Thoracic aorta (tissue), 2 donors: Measurements from ENCODE around the gene SAMD4A. TPM values are rescaled to one million over a fixed set of nuclear protein-coding genes. Genes with fewer than 3 reads are reported as not detected.

Source experiments
- ATAC-seq: fragments of 150-250 bp; one replicate; pipeline ENCODE4 v1.8.0; 2017; ENCODE audit warnings: low read depth; ENCODE audit not compliant: insufficient number of reproducible peaks, low FRiP score
- DNase-seq: peaks from one replicate; pipeline ENCODE4 v3.0.0-alpha.2; 2020; ENCODE audit warnings: low spot score
- H3K27ac ChIP-seq, 2 donors: fragments of 200-600 bp; sonication (generic); 1 replicate in 1 of 2; 2 replicates in 1 of 2; pipeline ENCODE4 v1.5.1; 2016; ENCODE audit warnings: mild to moderate bottlenecking in 2 of 2, moderate library complexity in 2 of 2
- H3K27me3 ChIP-seq: fragments of 200-600 bp; sonication (generic); replicated peaks from 2 replicates; pipeline ENCODE4 v1.6.0; 2016; ENCODE audit warnings: mild to moderate bottlenecking; ENCODE audit not compliant: insufficient read depth
- H3K36me3 ChIP-seq: fragments of 200-600 bp; sonication (generic); one replicate; pipeline ENCODE4 v1.5.1; 2016
- H3K4me1 ChIP-seq, 2 donors: fragments of 200-600 bp; sonication (generic); 1 replicate in 1 of 2; 2 replicates in 1 of 2; pipeline versions ENCODE4 v1.5.1 to v1.6.0; 2016; ENCODE audit warnings: low read depth in 2 of 2, mild to moderate bottlenecking in 1 of 2; ENCODE audit not compliant: control insufficient read depth in 1 of 2
- H3K4me3 ChIP-seq: fragments of 200-600 bp; sonication (generic); 2 replicates; pipeline ENCODE4 v1.5.1; 2016; ENCODE audit warnings: mild to moderate bottlenecking
- H3K9me3 ChIP-seq: fragments of 200-600 bp; sonication (generic); 2 replicates; pipeline ENCODE4 v1.5.1; 2016
- CTCF ChIP-seq: fragments of 200-600 bp; sonication (generic); IDR thresholded peaks from one replicate; pipeline ENCODE4 v1.5.1; 2019; ENCODE audit warnings: antibody characterized with exemption
- total RNA-seq, 2 donors: library from RNA; depleted of rRNA; stranded (reverse); fragments of >200 nt; gene quantifications; one replicate each; pipeline versions ENCODE4 v1.1.0 to v1.2.3, GENCODE V29; 2016

Gene SAMD4A
- total RNA-seq, 2 donors from 2014 or later = 142 to 172 TPM

GRCh38 chr14:54658836-54659235 is 91.9 kb downstream of the SAMD4A start:
- Histone ChIP-seq H3K4me1 (peaks cover 9 to 32% of the 10 kb centered on the region in 2 donors), H3K36me3 (no peaks in the 10 kb centered on the region), H3K4me3 (no peak overlapping the region), H3K27ac (no peak overlapping the region), H3K9me3 (no peaks in the 10 kb centered on the region), H3K27me3 (no peaks in the 10 kb centered on the region)
- ATAC-seq (no peak), DNase-seq (no peak)
- no peak for TF ChIP-seq CTCF

GRCh38 chr14:54659365-54659764 is 92.4 kb downstream of the SAMD4A start:
- Histone ChIP-seq H3K4me1 (peaks cover 4 to 26% of the 10 kb centered on the region in 2 donors), H3K9me3 (no peaks in the 10 kb centered on the region), H3K36me3 (no peaks in the 10 kb centered on the region), H3K4me3 (no peak overlapping the region), H3K27me3 (no peaks in the 10 kb centered on the region), H3K27ac (no peak overlapping the region)
- no peak for ATAC-seq
- TF ChIP-seq CTCF = no peak
- no peak for DNase-seq

GRCh38 chr14:54660604-54661111 is 93.7 kb downstream of the SAMD4A start:
- no peak for ATAC-seq

GRCh38 chr14:54662491-54663133 is 95.7 kb downstream of the SAMD4A start:
- DNase-seq (no peak), ATAC-seq (no peak)
- TF ChIP-seq CTCF = no peak
- Histone ChIP-seq H3K36me3 (no peaks in the 10 kb centered on the region), H3K27ac (no peak overlapping the region), H3K4me3 (no peak overlapping the region), H3K4me1 (peaks cover 4 to 30% of the 10 kb centered on the region in 2 donors), H3K9me3 (no peaks in the 10 kb centered on the region), H3K27me3 (no peaks in the 10 kb centered on the region)

More at GRCh38 chr14:54660604-54661111, 93.7 kb downstream of the SAMD4A start:
- Histone ChIP-seq H3K36me3 (no peaks in the 10 kb centered on the region), H3K9me3 (no peaks in the 10 kb centered on the region), H3K4me1 (peaks cover 4 to 26% of the 10 kb centered on the region in 2 donors), H3K27me3 (no peaks in the 10 kb centered on the region), H3K4me3 (no peak overlapping the region), H3K27ac (no peak overlapping the region)
- DNase-seq = no peak
- no peak for TF ChIP-seq CTCF

GRCh38 chr14:54664961-54665360 is 98.0 kb downstream of the SAMD4A start:
- no peak overlapping the region for H3K4me3 ChIP-seq
- no peak overlapping the region for H3K27ac ChIP-seq
- DNase-seq (no peak), ATAC-seq (no peak)
- H3K9me3 ChIP-seq = no peaks in the 10 kb centered on the region
- peaks cover 8 to 54% of the 10 kb centered on the region in 2 donors for H3K4me1 ChIP-seq
- H3K36me3 ChIP-seq = no peaks in the 10 kb centered on the region
- no peak for TF ChIP-seq CTCF
- no peaks in the 10 kb centered on the region for H3K27me3 ChIP-seq
